ENCODE data around the gene FOXP1.

DNA sequence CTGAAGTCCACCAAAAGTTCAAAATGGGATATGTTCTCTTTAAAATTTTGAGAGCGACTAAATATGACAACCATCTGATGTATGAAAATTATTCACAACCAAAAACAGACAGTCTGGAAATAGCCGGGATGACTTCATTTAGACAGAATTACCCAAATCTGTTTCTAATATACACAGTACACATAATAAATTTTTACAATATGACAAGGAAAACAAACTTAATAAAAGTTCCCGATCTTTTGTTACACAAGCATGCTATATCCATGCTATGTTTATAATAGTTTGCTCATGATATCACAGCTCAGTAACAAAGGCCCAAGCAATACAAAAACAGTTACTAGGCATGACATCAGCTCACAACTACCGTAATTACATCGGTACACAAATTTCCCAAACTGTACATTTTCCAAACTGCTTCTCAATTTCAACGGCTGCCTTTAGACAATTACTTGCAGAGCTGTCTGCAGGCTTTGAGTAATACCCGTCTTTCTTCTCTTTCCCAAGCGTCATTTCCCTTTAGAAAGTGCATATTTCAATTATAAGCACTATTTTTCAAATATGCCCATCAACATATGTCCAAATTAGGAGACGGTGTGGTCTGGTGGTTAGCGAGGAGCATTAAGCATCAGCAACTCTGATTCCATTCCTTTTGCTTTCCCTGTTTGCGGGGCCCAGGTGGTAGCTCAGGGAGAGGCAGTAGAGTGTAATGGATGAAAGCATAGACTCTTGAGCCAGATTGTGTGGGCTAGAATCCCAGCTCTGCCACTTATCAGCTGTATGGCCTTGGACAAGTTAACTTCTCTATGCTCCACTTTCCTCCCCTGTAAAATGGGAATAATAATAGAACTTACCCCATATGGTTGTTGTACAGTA lies 481.2 kb downstream of the FOXP1 start:
- TF ChIP-seq, protein P1, sequence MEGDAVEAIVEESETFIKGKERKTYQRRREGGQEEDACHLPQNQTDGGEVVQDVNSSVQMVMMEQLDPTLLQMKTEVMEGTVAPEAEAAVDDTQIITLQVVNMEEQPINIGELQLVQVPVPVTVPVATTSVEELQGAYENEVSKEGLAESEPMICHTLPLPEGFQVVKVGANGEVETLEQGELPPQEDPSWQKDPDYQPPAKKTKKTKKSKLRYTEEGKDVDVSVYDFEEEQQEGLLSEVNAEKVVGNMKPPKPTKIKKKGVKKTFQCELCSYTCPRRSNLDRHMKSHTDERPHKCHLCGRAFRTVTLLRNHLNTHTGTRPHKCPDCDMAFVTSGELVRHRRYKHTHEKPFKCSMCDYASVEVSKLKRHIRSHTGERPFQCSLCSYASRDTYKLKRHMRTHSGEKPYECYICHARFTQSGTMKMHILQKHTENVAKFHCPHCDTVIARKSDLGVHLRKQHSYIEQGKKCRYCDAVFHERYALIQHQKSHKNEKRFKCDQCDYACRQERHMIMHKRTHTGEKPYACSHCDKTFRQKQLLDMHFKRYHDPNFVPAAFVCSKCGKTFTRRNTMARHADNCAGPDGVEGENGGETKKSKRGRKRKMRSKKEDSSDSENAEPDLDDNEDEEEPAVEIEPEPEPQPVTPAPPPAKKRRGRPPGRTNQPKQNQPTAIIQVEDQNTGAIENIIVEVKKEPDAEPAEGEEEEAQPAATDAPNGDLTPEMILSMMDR (IDR thresholded peaks at IDR 0.05): no peak
- TF ChIP-seq EZH2 (IDR thresholded peaks at IDR 0.05; ENCODE audit: borderline replicate concordance, insufficient read depth, low read depth, low read length, poor library complexity, severe bottlenecking): no peak

Measured in B cell (primary cell).